ENCODE measurements around the gene PGAP1. TPM values are rescaled to one million over a fixed set of nuclear protein-coding genes. Genes with fewer than 3 reads are reported as not detected.

The PGAP1 gene
- total RNA-seq, 2 experiments from 2014 or later: 17.7 to 19.2 TPM

- intact Hi-C loops (cut with micrococcal nuclease): no loop called here
- CTCF ChIA-PET: no interaction called here
- POLR2A ChIA-PET: interaction anchor here (0.6 kb wide), 1 partner anchor 13 kb away, joined by 3 read pairs; no protein-coding TSS in a partner anchor
- H3K9me3 Mint-ChIP-seq: no peaks in the 10 kb centered on the region
- H3K4me3 Mint-ChIP-seq: no peak overlapping the region
- no peak for DNase-seq
- no peak for ATAC-seq
- no peak overlapping the region for H3K27ac Mint-ChIP-seq
- no peaks in the 10 kb centered on the region for H3K27me3 Mint-ChIP-seq
- TF ChIP-seq CTCF (IDR thresholded peaks at IDR 0.05): no peak
- H3K36me3 Mint-ChIP-seq (ENCODE audit: low read depth): peaks cover 20% of the 10 kb centered on the region
- no peaks in the 10 kb centered on the region for H3K4me1 Mint-ChIP-seq (ENCODE audit: low read depth)
These were observed 23.7 kb downstream of the PGAP1 start for GRCh38 chr2:196902828-196903227.

GRCh38 chr2:196900843-196901242 lies 25.7 kb downstream of the PGAP1 start:
- H3K4me3 Mint-ChIP-seq: no peak overlapping the region
- no peaks in the 10 kb centered on the region for H3K27me3 Mint-ChIP-seq
- intact Hi-C loops (cut with micrococcal nuclease): no loop called here
- H3K36me3 Mint-ChIP-seq (ENCODE audit: low read depth): peaks cover 29% of the 10 kb centered on the region
- no peaks in the 10 kb centered on the region for H3K9me3 Mint-ChIP-seq
- no peak overlapping the region for H3K27ac Mint-ChIP-seq
- ATAC-seq (no peak), DNase-seq (no peak)
- no peaks in the 10 kb centered on the region for H3K4me1 Mint-ChIP-seq (ENCODE audit: low read depth)
- no peak for TF ChIP-seq CTCF (IDR thresholded peaks at IDR 0.05)
- CTCF ChIA-PET: no interaction called here
- POLR2A ChIA-PET: interaction anchor here (0.7 kb wide), 1 partner anchor 175 kb away, joined by 3 read pairs; no protein-coding TSS in a partner anchor

- DNase-seq (no peak), ATAC-seq (no peak)
- no peak overlapping the region for H3K4me3 Mint-ChIP-seq
- intact Hi-C loops (cut with micrococcal nuclease): no loop called here
- POLR2A ChIA-PET: no interaction called here
- no peak for TF ChIP-seq CTCF (IDR thresholded peaks at IDR 0.05)
- CTCF ChIA-PET: no interaction called here
- no peaks in the 10 kb centered on the region for H3K9me3 Mint-ChIP-seq
- H3K4me1 Mint-ChIP-seq (ENCODE audit: low read depth): no peaks in the 10 kb centered on the region
- H3K27ac Mint-ChIP-seq: no peak overlapping the region
- H3K36me3 Mint-ChIP-seq (ENCODE audit: low read depth): peaks cover 29% of the 10 kb centered on the region
- no peaks in the 10 kb centered on the region for H3K27me3 Mint-ChIP-seq
These were observed 26.5 kb downstream of the PGAP1 start for GRCh38 chr2:196899976-196900375.

- Mint-ChIP-seq H3K4me1 (ENCODE audit: low read depth) (no peaks in the 10 kb centered on the region), H3K9me3 (no peaks in the 10 kb centered on the region), H3K4me3 (no peak overlapping the region), H3K27ac (no peak overlapping the region), H3K36me3 (ENCODE audit: low read depth) (peaks cover 34% of the 10 kb centered on the region), H3K27me3 (no peaks in the 10 kb centered on the region)
- CTCF ChIA-PET: no interaction called here
- POLR2A ChIA-PET: no interaction called here
- no peak for TF ChIP-seq CTCF (IDR thresholded peaks at IDR 0.05)
- intact Hi-C loops (cut with micrococcal nuclease): no loop called here
- no peak for ATAC-seq
- no peak for DNase-seq
These were observed 35.4 kb downstream of the PGAP1 start for GRCh38 chr2:196891136-196891535.

GRCh38 chr2:196887431-196887830 lies 39.1 kb downstream of the PGAP1 start:
- no peak for ATAC-seq
- Mint-ChIP-seq H3K9me3 (no peaks in the 10 kb centered on the region), H3K4me3 (no peak overlapping the region), H3K4me1 (ENCODE audit: low read depth) (no peaks in the 10 kb centered on the region), H3K27me3 (no peaks in the 10 kb centered on the region), H3K36me3 (ENCODE audit: low read depth) (peaks cover 35% of the 10 kb centered on the region), H3K27ac (no peak overlapping the region)
- DNase-seq: no peak
- TF ChIP-seq CTCF (IDR thresholded peaks at IDR 0.05): no peak
- CTCF ChIA-PET: interaction anchor here (0.8 kb wide), 1 partner anchor 11 kb away, joined by 3 read pairs; no protein-coding TSS in a partner anchor
- intact Hi-C loops (cut with micrococcal nuclease): no loop called here
- POLR2A ChIA-PET: no interaction called here

Measured in activated CD8-positive, alpha-beta T cell treated with anti-CD3 and anti-CD28 coated beads for 36 hours (primary cell).